ENCODE measurements around the gene CAVIN2.

- TF ChIP-seq CTCF (IDR thresholded peaks at IDR 0.05) (no peak), POLR2AphosphoS5 (IDR thresholded peaks at IDR 0.05) (peak; percentile 71 to 87), POLR2A (IDR thresholded peaks at IDR 0.05) (no peak), EP300 (IDR thresholded peaks at IDR 0.05) (peak in 3 of 4 donors; percentile 45 to 89 (median 76))
Observed at GRCh38 chr2:191866675-191867506, 20.0 kb upstream of the CAVIN2 start.

Measured in upper lobe of left lung (tissue), 4 donors.